Inflammatory macrophage treated with lipopolysaccharide for 1 hour (primary cell): ENCODE results near the gene CYP4V2.

Experiments used
- DNase-seq, 2 donors: peaks; one replicate each; pipeline ENCODE4 v3.0.0-alpha.2; 2020 to 2022

The CYP4V2 gene

DNA sequence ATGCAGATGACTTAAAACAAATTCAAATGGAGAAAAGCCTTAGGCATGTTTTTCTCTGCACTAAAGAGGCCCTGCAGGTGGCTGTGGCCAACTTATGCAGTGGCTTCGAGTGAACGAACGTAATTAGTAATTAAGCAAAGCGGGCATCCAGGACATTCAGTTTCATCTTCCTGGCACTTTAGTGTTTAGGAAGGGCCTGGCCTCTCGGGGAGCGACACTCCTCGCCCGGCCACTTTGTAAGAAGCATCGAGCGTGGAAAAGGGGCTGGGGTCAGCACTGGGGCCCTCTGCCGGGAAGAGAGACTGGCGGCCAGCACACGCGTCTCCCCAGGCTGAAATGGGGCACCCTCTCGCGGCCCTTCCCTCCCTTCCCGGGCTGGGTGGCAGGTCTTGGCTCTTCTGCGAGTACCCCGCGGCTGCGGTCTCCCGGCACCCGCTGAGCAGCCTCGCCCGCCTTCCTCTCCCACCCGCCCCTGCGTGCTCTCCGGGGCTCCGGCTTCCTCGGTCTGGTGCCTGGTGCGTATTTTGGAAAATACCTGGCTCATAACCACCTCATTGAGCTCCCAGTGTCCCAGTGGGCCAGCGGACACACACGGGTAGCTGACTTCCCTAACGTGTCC lies 677 bp upstream of the CYP4V2 start:
- DNase-seq = peak; percentile 3 to 12

DNA sequence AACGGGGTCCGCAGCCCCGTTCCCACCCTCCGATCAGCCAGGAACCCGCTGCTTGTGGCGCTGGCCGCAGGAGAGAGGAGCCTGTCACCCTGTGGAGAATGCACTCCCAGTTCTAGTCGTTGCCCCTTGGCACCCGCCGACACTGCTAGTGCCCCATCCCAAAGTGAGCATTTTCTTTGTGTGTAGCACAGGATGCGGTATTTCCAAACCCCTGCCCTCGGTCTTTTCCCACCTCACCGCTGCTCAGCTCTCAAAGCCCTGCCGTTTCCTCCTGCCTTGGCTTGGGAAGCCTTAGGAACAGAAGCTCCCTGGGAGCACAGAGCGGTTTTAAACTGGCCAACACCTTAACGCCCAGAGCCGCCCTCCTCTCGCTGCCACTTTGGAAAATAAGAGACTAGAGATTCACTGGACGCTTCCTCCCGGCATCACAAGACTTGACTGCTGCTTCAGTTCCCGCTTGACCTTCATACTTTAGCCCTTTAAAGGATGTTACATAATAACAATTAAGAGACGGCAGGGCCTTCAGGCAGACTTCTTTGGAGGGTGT lies 772 bp downstream of the CYP4V2 start:
- peak; percentile 41 to 47 for DNase-seq

DNA sequence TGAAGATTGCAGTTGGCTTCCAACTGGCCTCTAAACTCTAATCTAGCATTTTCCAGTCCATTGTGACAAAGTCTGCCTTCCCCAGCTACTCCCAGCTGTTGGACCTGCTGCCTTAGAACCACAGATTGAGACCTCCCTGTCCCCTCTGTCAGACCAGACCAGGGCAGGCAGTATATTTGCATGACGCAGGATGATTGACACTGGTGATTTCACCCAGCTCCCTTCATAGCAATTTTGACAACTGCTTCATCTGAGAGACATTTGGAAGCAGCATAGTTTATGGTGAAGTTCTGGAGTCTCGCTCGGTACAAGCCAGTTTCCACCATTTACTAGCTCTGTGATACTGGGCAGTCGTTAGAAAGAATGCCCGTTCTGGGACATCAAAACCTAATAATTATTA lies 2.5 kb downstream of the CYP4V2 start:
- no peak for DNase-seq

DNA sequence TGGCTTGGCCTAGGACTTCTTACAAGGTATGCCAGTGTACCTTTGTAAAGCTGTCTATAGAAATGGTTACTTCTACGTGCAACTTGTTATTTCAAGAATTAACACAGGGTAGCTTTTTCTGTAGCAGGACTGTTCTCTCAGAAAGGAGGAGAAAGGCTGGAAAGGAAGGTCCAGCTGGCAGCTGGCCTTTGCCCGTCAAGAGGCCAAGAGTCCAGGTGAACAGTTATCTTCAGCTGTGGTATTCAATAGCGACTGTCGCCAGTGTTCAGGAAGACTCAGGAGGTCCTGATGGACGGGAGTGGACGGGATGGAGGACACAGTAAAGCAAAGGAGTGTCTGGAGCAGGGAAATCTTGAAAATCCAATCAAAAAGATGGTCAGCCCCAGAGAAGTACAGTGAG lies 4.7 kb downstream of the CYP4V2 start:
- DNase-seq = no peak

DNA sequence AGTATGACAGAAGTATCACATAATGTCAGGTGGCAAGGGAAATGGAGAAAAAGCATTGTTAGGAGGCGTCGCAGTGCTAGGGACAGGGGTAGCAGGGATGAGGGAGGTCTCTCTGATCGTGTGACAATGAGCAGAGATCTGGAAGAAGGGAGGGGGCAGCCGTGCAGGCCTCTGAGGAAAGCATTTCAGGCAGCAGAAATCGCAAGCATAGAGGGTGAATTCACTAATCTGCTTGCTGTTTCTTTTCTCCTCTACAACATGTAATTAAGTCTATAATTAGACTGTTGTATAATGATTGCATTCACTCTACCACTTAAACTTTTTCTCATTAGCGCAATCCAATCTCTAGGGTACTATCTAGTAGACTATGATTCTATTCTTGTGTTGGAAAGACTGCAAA lies 9.1 kb downstream of the CYP4V2 start:
- DNase-seq = no peak

DNA sequence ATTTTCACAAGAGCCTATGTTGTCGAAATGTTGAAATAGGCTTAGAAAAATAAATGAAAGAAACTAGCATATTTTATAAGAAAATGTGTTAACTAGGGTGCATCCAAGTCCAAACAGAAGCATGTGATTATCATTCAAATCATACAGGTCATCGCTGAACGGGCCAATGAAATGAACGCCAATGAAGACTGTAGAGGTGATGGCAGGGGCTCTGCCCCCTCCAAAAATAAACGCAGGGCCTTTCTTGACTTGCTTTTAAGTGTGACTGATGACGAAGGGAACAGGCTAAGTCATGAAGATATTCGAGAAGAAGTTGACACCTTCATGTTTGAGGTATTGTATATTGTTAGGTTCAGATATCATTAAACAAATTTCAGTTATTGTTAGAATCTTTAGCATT lies 9.6 kb downstream of the CYP4V2 start:
- no peak for DNase-seq

DNA sequence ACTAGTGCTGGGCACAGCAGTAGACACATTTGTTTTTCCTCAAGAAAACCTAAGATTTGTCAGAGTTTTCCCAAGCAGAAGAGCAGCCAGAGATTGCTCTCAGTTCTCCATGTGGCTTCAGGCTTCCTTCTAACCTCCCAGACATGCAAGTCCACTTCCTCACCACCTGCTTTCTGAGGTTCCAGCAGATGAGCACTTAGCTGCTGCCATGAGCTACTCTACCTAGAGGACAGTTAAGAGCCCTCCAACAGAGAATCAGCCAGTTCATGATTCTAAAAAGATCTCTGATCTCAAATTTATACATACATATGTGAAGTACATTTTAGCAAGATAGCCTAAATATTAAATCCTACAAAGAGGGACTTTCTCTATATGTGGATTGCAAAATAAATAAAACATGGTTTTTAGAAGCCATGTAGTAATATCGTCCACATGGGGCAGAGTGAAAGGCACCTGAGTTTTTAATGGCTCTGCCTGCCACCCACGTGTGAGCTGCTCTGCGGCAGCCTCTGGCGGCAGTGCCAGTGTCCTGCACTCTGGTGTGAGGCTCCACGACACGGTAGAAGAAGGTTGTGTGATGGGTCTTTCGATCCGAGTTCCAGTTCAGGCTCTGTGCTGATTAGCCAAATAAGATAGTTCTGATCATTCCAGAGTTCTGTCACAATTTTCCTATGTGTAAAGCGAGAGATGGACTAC lies 10.3 kb downstream of the CYP4V2 start:
- DNase-seq = peak; percentile 22 to 30

DNA sequence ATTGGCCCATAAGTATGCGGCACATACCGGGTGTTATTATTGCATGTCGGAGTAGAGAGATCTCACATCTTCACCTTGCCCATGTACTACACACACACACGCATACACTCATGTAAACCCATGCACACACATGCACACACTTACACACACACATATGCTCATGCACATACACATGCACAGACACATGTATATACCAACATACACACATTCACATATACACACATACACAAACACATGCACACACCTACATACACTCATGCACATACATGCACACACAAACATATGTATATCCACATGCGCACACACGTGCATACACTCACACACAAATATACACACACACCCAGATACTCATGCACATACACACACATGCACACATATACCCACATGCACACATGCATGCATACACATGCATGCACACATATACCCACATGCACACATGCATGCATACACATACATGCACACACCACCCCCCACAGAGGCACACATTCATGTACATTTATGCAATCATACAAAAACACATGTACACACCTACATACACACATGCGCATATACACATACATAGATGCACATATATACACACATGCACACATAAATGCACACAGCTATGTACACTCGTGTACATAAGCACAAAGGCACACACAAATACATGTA lies 11.2 kb downstream of the CYP4V2 start:
- DNase-seq = no peak

DNA sequence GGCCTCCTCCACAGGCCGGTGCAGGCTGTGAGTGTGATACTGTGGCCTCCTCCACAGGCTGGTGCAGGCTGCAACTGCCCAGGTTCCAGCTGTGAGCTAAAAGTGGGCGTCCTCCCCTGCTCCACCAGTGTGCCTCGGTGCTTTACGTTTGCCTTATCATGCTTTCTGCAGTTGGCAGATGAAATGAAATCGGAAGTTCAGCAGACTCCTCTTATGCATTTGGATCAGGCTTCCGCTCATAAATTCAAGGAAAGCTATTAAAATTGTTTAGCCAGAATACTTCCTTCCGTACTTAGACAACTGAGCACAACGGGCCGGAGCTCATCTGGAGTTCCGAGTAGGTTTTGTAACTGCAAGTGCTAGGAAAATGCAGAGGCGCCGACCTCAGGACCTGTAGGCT lies 12.0 kb downstream of the CYP4V2 start:
- DNase-seq = no peak

DNA sequence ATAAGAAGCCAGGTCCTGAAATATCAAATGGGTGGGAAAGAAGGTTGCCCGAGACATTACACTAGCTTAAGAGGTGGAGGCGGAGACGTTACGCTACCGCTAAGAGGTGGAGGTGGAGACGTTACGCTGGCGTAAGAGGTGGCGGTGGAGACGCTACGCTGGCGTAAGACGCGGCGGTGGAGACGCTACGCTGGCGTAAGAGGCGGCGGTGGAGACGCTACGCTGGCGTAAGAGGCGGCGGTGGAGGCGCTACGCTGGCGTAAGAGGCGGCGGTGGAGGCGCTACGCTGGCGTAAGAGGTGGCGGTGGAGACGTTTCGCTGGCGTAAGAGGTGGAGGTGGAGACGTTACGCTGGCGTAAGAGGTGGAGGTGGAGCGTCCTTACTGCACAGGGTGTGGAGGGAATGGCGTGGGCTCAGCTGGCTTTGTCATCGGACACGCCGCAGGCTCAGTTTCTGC lies 12.8 kb downstream of the CYP4V2 start:
- peak in 1 of 2 donors; percentile 30 for DNase-seq

DNA sequence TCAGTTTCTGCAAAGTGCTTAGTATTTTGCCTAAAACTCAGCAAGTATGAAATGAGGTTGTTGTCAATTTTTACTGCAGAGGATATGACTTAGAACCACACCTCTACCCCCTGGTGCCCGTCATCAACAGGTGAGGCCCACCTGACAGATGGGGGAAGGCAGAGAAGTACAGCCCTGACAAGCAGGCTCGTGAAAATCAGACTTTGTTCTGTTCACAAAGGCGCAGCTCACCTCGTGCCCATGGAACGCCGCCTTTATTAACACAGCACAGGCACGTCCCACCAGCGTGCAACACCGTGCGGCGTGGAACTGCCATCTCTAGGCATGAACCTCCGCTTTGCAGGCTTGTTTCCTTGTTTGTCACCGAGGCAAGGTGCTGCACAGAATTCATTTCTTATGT lies 13.3 kb downstream of the CYP4V2 start:
- DNase-seq = no peak

DNA sequence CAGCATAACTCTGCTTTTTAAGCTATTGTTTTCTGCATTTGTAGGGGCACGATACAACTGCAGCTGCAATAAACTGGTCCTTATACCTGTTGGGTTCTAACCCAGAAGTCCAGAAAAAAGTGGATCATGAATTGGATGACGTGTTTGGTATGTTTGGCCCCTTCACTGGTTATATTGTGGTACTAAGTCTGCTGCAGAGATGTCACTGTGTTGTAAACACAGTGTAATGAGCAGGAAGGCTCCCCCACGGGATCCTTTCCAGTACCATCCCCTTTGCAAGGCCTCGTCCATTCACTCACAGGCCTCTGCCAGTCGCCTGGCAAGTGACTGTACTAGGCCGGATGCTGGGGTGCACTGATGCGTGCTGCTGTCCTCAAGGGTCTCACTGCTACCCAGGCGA lies 13.8 kb downstream of the CYP4V2 start:
- no peak for DNase-seq

DNA sequence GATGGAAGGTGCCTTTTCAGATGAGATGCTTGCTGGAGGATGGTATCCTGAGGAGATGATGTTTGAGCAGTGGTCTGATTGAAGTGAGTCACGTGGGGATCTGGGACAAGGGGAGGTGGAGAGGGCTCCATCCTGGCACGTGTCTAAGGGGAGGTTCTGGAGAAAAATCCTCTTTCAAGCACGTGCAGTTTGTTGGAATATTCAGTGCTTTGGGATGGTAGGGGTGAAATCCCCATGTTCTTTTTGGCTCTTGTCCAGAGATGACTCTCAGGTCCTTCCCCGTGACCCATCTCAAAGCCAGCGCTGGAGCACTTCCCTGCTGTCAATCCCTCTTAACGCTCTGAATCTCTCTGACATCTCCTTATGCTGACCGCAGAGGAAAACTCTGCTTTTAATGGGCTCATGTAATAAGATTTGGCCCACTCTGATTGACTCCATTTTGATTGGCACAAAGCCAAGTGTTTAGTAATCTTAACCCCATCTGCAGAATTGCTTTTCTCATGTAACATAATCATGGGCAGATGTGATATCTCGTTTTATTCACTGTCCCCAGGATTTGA lies 25.2 kb downstream of the CYP4V2 start:
- no peak for DNase-seq

DNA sequence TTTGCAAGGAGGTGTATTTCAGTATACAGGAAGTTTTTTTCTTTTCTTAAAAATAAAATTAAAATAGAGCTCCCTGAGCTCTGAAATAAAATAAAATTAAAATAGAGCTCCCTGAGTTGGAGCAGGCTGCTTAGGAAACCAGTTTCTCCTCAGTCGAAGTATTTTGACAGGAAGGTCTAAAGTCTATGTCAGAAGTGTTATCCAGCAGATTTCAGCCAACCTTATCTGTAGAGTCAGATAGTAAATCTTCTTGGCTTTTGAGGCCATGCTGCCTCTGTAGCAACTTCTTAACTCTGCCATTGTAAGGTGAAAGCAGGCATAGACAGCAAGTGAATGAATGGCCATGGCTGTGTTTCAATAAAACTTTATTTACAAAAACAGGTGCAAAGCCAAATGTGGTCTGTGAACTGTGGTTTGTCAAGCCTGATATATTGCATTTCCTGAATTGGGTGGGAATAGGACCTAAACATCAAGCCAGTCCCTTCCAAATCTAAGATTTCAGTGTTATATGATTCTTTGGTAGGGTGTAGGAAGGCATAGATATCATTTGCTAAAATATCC lies 26.4 kb downstream of the CYP4V2 start:
- DNase-seq = no peak

DNA sequence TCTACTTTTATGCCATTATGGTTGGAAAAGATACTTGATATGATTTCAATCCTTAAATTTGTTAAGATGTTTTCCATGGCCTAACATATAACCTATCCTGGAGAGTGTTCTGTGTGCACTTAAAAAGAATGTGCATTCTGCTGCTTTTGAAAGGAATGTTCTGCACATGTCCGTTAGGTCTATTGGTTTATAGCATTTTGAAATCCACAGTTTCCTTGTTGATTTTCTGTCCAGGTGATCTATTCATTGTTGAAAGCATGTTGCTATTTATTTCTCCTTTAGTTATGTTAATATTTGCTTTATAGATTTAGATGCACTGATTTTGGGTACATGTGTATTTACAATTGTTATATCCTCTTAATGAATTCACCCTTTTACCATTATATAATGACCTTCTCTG lies 30.3 kb downstream of the CYP4V2 start:
- no peak for DNase-seq

DNA sequence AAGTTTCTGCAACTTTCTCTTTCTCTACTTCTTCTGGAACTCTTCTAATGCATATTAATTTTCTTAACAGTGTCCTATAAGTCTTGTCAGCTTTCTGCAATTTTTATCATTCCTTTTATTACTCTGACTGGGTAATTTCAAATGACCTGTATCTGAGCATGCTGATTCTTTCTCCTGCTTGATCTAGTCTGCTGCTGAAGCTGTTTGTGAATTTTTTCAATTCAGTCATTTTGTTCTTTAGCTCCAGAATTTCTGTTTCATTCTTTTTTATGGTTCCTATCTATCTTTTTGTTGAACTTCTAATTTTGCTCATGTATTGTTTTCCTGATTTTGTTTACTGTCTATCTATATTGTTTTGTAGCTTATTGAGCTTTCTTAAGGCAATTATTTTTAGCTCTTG lies 34.5 kb downstream of the CYP4V2 start:
- DNase-seq = no peak

DNA sequence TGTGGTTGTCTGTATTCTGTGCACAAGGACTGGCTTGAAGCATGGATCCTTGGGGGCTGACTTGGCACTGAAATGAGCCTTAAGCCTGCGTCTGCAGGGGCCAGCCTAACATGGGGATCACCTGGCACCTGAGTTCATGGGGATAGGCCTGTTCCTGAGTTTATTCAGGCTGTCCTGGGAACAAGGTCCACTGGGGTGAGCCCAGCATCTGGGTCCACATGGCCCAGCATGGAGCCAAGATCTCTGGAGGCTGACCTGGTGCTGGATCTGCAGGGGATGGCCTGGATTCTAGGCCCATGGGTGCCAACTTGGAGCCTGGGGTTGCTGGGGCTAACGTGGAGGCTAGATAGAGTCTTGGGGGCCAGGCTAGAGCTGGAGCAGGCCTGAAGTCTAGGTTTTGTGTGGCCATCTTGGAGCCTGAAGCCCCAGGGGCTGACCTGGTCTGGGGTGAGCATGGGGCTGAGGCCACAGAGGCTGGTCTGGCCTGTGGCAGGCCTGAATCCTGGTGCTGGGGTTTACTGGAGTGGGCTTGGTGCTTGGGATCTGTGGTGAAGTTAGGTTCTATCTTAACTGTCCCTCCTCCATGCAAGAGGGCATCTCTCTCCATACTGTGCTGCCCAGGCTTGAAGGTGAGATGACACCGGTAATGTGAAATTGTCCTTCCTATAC lies 35.3 kb downstream of the CYP4V2 start:
- no peak for DNase-seq

DNA sequence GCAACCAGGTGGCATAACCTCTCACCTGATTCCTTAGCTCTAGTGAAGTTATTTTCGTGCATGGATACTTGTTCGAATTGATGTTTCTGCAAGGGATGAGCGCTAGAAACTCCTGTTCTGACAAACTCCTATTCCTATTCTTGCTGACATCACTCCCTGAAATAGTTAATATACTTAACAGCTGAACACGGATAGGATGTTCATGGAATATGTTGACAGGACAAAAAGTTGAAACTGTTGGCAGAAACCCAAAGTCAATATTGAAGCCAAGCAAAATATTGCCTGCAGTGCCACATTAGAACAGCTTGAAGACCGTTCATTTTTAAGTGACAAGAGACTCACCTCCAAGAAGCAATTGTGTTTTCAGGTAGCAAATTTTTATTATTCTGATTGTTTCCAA lies 35.9 kb downstream of the CYP4V2 start, which contains the start of gene KLKB1:
KLKB1 (plus strand) TSS at position 287 of the 400 bp plus-strand sequence. CDS start 689 bp downstream, outside the sequence.
- DNase-seq = no peak

DNA sequence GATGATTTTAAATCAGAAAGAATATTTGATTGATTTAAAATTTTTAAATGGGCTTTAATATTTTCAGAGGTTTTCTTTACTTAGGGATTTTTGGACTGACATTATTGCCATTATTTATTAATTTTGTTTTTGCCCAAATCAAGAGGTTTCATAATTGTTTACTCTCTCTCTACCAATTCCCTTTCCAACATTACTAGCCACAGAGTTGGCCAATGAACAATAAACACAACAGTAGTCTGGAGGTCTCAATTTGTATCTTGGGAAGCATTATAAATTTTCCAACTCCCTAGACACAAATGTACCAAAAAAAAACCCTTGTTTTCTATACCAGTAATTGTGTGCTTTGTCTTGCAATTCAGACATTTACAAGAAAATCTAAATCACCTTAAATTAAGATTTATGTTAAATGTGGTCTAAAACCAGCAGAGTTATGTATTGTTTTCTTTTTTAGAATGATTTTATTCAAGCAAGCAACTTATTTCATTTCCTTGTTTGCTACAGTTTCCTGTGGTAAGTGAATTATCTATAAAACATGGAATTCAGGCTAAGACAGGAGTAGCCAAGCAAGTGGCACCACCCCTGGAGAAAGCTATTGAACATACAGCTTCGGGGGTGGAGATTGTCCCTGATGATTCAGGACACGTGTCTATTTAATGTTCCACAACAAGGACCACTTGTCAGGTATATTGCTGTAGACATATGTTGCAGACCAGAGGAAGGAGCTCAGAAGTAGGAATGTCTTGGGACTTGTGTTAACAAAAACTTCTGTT lies 36.6 kb downstream of the CYP4V2 start:
- no peak for DNase-seq

DNA sequence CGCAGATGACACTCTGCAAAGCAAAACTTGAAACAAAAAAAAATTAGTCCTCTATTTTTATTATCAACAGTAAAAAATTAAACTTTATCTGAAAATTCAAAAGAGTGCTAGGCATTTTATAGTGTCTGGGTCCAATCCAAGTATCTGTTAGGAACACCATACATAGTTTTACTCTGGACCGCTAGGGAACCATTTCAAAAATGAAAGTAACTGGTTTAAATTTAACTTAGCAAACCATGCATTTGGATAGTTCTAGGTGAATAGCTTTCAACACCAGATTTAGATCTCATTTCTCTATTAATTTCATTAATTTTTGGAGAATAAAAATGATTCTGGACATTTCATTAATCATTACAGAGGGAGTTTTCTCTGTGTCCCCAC lies 37.1 kb downstream of the CYP4V2 start:
- no peak for DNase-seq

DNA sequence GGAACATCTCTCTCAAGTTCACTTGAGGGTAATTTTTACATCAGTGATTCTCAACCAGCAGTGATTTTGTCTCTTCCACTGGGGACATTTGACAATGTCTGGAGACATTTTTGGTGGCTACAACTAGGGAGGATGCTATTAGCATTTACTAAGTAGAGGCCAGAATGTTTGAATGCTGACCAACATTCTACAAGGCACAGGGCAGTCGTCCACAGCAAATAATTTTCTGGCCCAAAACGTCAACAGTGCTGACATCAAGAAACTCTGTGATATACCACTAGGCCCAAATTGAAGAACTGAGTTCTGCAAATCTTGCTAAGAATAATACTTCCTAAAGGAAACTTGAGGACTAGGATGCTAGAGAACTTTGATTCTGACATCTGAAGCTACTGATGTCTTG lies 43.0 kb downstream of the CYP4V2 start:
- no peak for DNase-seq

DNA sequence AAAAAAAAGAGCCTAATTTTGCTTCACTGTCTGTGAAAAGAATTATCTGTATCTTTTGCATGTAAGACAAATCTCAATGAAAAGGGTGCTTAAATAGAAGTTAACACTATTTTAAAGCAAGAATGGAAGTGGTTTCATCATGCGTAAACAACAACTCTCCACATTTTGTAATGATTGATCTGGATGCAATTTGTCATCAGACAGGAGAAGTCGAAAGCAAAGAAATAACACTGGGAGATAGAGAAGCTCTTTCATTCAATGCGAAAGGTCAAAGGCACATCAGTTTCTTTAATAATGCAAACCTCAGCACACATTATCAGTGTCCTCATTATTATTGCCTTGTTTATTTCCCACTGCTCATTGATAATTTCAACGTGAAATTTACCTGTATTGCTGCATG lies 44.8 kb downstream of the CYP4V2 start:
- no peak for DNase-seq
